OCI-LY1 (cell line): ENCODE data around the gene FAAP100.

Experiments used
- CTCF ChIP-seq: fragments of 200-600 bp; sonication (generic), shearing (Covaris generic); IDR thresholded peaks from 2 replicates; pipeline ENCODE4 v1.5.1; 2017; ENCODE audit warnings: mild to moderate bottlenecking, antibody characterized with exemption, low read length, moderate library complexity, mixed read lengths
- EZH2 ChIP-seq: fragments of 200-600 bp; sonication (generic), shearing (Covaris generic); IDR thresholded peaks from 2 replicates; pipeline ENCODE4 v1.8.0; 2017; ENCODE audit warnings: borderline replicate concordance, mixed run types, mild to moderate bottlenecking, antibody characterized with exemption, low read length, moderate library complexity, mixed read lengths

GRCh38 chr17:81518113-81518784 is 33.9 kb downstream of the FAAP100 start:
- TF ChIP-seq CTCF (no peak), EZH2 (no peak)
